AG09309 (cell line): Measurements from ENCODE around the gene SRCIN1.
A peak's percentile ranks its signal among the peaks of the same experiment; 100 is the strongest.
"Not testable (repeated sequence)": the region's sequence is repeated elsewhere in the genome, so short reads cannot be mapped to it uniquely, and the experiment has no call there.

Source experiments
- DNase-seq: peaks from one replicate; pipeline ENCODE4 v3.0.0-alpha.2; 2010; ENCODE audit warnings: low read depth
- H3K4me3 ChIP-seq: 2 replicates; pipeline ENCODE4 v1.5.1; 2011; ENCODE audit warnings: mild to moderate bottlenecking, low read depth, low read length, moderate library complexity; ENCODE audit not compliant: control insufficient read depth
- TF ChIP-seq, protein P1 (sequence below): IDR thresholded peaks from 2 replicates; pipeline ENCODE4 v1.5.1; 2011; ENCODE audit warnings: mild to moderate bottlenecking, low read depth, low read length, inconsistent platforms; ENCODE audit not compliant: insufficient read depth, control insufficient read depth; ENCODE audit errors: missing control alignments

SRCIN1 gene

DNA sequence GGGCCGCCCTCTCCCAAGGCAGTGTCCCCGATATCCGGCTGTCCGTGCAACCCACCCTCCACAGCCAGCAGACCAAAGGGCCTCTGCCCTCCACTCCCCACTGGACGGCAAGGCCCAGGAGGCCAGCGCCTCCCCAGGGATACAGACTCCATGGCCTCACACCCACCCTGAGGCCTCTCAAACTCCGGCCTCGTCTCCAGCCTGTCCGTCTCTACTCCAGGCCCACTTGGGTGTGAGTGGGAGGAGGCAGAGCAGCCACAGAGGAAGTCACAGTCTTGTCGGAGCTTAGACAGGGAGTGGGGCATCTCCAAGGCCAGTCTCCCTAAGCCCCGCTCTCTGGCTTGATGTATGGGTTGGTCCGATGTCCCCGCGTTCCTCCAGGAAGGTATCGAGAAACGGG lies 73.3 kb downstream of the SRCIN1 start:
- no peak for DNase-seq
- TF ChIP-seq, protein P1, sequence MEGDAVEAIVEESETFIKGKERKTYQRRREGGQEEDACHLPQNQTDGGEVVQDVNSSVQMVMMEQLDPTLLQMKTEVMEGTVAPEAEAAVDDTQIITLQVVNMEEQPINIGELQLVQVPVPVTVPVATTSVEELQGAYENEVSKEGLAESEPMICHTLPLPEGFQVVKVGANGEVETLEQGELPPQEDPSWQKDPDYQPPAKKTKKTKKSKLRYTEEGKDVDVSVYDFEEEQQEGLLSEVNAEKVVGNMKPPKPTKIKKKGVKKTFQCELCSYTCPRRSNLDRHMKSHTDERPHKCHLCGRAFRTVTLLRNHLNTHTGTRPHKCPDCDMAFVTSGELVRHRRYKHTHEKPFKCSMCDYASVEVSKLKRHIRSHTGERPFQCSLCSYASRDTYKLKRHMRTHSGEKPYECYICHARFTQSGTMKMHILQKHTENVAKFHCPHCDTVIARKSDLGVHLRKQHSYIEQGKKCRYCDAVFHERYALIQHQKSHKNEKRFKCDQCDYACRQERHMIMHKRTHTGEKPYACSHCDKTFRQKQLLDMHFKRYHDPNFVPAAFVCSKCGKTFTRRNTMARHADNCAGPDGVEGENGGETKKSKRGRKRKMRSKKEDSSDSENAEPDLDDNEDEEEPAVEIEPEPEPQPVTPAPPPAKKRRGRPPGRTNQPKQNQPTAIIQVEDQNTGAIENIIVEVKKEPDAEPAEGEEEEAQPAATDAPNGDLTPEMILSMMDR = no peak
- no peak overlapping the region for H3K4me3 ChIP-seq

DNA sequence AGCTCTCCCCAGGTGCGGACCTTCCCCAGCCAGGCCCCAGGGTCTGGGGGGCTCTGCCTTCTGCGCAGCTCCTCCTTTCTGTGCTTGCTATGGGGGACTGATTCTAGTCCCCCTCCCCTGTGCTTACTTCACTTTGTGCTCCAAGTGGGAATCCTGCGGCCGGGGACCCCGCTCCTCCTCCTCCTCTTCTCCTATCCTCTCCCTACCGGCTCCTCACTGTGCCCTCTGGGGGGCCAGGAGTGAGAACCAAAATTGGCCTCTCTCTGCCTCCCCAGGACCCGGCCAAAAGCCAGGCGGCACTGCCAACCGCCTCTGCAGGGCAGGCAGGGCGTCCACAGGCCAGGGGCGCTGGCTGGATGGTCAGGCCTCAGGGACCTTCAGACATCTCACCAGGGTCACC lies 74.0 kb downstream of the SRCIN1 start:
- DNase-seq, H3K4me3 ChIP-seq: not testable (repeated sequence)

DNA sequence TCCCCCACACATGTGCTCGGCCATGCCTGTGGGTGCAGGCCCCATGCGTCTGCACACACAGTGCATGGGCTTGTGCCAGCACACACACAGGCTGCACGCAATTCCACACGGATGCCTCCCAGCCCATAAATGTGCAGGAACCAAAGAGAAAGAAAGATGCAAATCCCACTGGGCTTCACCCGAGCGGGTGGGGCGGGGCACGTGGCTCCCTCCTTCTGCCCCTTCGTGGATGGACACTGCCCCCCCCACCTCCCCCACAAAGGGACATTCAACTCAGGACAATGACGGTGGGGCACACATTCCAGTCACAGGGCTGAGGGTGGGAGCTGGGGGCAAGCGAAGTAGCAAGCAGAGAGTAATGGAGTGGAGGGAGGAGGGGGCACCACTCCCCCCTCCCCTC lies 74.9 kb downstream of the SRCIN1 start:
- not testable (repeated sequence) for DNase-seq, H3K4me3 ChIP-seq

DNA sequence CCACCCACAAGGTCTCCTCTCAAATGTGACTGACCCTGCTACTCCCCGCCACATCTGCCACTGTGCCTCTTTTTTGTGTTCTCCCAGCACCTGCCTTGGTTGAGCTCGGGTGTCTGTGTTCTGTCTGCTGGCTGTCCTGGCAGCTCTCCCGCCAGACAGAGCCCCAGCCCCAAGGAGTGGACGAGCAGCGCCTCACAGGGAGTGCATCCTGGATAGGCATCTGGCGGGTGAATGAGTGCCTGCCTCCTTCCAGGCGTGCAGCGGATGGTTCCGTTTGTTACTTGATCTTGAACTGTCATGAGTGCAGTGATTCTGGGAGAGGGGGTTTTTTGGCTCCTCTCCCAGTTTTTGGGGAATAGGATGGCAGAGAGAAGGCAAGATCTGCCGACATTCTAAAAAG lies 77.6 kb downstream of the SRCIN1 start:
- DNase-seq, H3K4me3 ChIP-seq: not testable (repeated sequence)

DNA sequence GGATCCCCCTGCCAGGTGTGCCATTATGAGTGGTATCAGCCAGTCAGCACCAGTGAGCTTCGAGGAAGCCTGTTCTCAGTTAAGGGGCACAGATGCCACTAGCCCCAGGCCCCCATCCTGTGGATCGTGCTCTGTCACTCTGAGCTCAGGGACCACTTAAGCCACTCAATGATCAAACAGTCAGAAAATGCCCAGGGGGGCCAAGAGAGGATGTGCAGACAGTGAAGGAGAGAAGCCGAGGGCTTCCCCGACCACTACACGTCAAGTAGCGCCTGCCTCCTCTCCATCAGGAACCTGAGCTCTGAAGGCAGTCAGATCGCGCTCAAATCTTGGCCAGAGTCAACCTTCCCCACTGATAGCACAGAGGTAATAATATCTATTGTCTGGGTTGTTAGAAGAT lies 79.2 kb downstream of the SRCIN1 start:
- H3K4me3 ChIP-seq, DNase-seq: not testable (repeated sequence)

DNA sequence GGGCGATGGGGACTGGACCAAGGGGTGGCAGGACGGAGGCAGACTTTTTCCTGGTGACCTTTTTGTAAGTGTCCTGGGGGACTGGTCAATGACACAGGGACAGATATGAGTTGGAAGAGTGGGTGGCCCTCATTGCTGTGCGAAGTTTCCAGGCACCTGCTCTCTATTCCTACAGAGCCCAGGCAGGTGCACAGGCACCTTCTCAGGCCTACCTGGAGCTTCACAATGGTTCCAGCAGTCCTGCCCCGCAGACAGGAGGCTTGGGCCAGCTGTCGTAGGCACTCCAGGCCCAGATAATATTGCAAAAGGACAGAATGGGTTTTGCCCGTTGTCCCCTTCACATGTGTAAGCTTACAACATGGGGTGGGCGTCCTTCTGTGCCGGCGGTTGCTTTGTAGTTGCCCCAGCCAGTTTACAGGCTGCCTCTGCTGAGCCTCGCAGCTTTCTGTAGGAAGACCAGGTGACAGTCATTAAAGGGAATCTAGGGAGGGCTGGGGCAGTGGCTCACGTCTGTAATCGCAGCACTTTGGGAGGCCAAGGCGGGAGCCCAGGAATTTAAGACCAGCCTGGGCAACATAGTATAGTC lies 93.2 kb downstream of the SRCIN1 start:
- no peak overlapping the region for H3K4me3 ChIP-seq
- DNase-seq = no peak
- TF ChIP-seq, protein P1 = no peak

DNA sequence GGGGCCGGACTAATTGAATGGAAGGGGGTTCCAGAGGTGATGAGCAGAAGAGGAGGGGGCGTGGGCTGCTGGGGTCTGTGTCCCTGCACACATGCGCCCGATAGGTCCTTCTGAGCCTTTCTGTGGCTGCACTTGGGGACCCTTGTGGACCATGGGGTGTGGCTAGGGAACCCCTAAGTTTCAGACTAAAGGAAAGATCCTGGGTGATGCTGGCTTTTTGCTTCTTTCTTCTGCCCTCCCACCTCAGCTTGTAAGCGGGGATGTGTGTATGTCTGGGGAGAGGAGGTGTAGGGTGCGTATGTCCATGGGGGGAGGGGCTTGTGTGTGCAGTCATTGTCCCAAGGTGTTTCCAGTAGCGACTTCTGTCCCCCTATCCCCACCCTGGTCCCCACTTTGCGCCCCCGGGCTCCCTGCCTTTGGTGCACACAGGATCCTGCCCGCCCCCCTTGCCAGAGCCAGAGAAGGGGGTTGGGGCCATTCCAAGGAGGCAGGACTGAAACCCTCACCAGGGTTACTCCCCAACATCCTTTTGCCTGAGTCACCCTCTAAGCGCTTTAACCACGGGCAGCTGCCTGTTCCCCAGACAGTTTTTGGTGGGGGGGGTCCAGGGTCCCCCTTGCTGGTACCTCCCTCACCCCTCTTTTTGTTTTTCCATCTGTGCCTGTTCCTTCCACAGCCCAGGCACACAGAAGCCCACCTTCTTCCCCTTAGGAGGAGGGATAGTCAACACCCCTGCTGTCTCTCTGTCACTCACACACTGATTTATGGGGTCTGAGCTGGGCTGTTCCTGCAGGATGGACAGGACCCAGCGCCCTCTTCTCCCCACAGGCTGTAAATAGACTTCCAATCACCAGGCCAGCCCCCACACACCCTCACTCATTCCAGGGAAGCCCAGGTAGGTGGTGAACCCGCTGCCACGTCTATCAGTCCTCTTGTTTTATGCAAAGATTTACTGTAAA lies 94.3 kb downstream of the SRCIN1 start:
- H3K4me3 ChIP-seq = no peak overlapping the region
- TF ChIP-seq, protein P1 = no peak
- DNase-seq = peak; percentile 23

DNA sequence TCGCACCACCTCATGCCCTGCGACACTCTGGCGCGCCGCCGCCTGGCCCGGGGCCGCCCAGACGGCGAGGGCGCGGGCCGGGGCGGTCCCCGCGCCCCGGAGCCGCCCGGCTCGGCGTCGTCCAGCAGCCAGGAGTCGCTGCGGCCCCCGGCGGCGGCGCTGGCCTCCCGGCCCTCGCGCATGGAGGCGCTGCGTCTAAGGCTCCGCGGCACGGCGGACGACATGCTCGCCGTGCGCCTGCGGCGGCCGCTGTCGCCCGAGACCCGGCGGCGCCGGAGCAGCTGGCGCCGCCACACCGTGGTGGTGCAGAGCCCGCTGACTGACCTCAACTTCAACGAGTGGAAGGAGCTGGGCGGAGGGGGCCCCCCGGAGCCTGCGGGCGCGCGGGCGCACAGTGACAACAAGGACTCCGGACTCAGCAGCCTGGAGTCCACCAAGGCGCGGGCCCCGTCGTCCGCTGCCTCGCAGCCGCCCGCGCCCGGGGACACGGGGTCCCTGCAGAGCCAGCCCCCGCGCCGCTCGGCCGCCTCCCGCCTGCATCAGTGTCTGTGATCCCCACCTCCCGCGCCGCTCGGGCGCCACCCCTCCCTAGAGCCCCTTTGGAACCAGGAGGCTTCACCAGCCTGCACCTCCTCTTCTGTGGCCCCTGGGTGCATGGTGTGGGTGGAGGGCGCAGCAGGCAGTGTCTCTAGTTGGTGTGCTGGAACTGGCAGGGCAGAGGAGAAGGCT lies 95.2 kb downstream of the SRCIN1 start:
- DNase-seq = no peak
- H3K4me3 ChIP-seq = no peak overlapping the region

More for the DNA sequence above, 95.2 kb downstream of the SRCIN1 start:
- TF ChIP-seq, protein P1 = no peak
